Measurements from ENCODE around the gene KRTAP4-11. TPM values are rescaled to one million over a fixed set of nuclear protein-coding genes. Genes with fewer than 3 reads are reported as not detected.
"Not testable (repeated sequence)": the region's sequence is repeated elsewhere in the genome, so short reads cannot be mapped to it uniquely, and the experiment has no call there.

KRTAP4-11 gene
- total and polyA plus RNA-seq, 10 of the 15 experiments (the other 5 are each of a cell fraction or from before 2014, with no cell fraction given): not detected

GRCh38 chr17:41105347-41105746 lies 12.8 kb downstream of the KRTAP4-11 start, which contains the start of gene KRTAP4-9:
KRTAP4-9 (plus strand) TSS chr17:41105389; CDS start chr17:41105389, 0 bp downstream.
- H2AFZ ChIP-seq (ENCODE audit: control insufficient read depth, low read depth, low read length); CTCF ChIA-PET; SMC1A ChIA-PET (ENCODE audit: uncharacterized antibody, unreplicated experiment); ATAC-seq; H3K4me1 ChIP-seq (ENCODE audit: control insufficient read depth, insufficient read depth, low read length); DNase-seq (ENCODE audit: low read depth, low spot score); H3K9ac ChIP-seq (ENCODE audit: control insufficient read depth, insufficient read depth, low read length); FAIRE-seq; H3K36me3 ChIP-seq (ENCODE audit: control insufficient read depth in 2 of 2, insufficient read depth in 2 of 2, low read length in 1 of 2); H3K9me3 ChIP-seq (replicated peaks; ENCODE audit: control insufficient read depth, insufficient read depth, low read length); intact Hi-C loops (cut with micrococcal nuclease; ENCODE audit: unreplicated experiment); H3K4me2 ChIP-seq (ENCODE audit: control insufficient read depth, insufficient read depth); POLR2A ChIA-PET; H4K20me1 ChIP-seq (ENCODE audit: control insufficient read depth, insufficient read depth); in situ Hi-C loops (cut with MboI); RAD21 ChIA-PET (ENCODE audit: unreplicated experiment); H3K27me3 ChIP-seq (replicated peaks in 1 of 2; ENCODE audit: control insufficient read depth in 2 of 2, insufficient read depth in 2 of 2, low read length in 1 of 2); BruUV-seq (replicated peaks); H3K79me2 ChIP-seq (ENCODE audit: control insufficient read depth, insufficient read depth, low read length); H3K27ac ChIP-seq (ENCODE audit: control insufficient read depth, insufficient read depth); H3K4me3 ChIP-seq: not testable (repeated sequence)
- 22% methylated on average over 10 of the region's 10 CpGs for WGBS (ENCODE audit: insufficient coverage, insufficient replicate concordance, low lambda C conversion rate, missing lambda C conversion rate)

- RAD21 ChIA-PET (ENCODE audit: unreplicated experiment); DNase-seq (ENCODE audit: low read depth, low spot score); H3K36me3 ChIP-seq (ENCODE audit: control insufficient read depth in 2 of 2, insufficient read depth in 2 of 2, low read length in 1 of 2); BruUV-seq (replicated peaks); H3K9me3 ChIP-seq (replicated peaks; ENCODE audit: control insufficient read depth, insufficient read depth, low read length); H3K9ac ChIP-seq (ENCODE audit: control insufficient read depth, insufficient read depth, low read length); intact Hi-C loops (cut with micrococcal nuclease; ENCODE audit: unreplicated experiment); H3K4me1 ChIP-seq (ENCODE audit: control insufficient read depth, insufficient read depth, low read length); H4K20me1 ChIP-seq (ENCODE audit: control insufficient read depth, insufficient read depth); POLR2A ChIA-PET; FAIRE-seq; H3K27me3 ChIP-seq (replicated peaks in 1 of 2; ENCODE audit: control insufficient read depth in 2 of 2, insufficient read depth in 2 of 2, low read length in 1 of 2); H3K79me2 ChIP-seq (ENCODE audit: control insufficient read depth, insufficient read depth, low read length); H3K4me2 ChIP-seq (ENCODE audit: control insufficient read depth, insufficient read depth); ATAC-seq; CTCF ChIA-PET; H3K4me3 ChIP-seq; H3K27ac ChIP-seq (ENCODE audit: control insufficient read depth, insufficient read depth); in situ Hi-C loops (cut with MboI); SMC1A ChIA-PET (ENCODE audit: uncharacterized antibody, unreplicated experiment); H2AFZ ChIP-seq (ENCODE audit: control insufficient read depth, low read depth, low read length): not testable (repeated sequence)
- 0% methylated on average over 2 of the region's 2 CpGs for WGBS (ENCODE audit: insufficient coverage, insufficient replicate concordance, low lambda C conversion rate, missing lambda C conversion rate)
Measured at GRCh38 chr17:41104386-41105038, 13.7 kb downstream of the KRTAP4-11 start.
